Measurements from ENCODE around the gene CPNE5.

Gene CPNE5

DNA sequence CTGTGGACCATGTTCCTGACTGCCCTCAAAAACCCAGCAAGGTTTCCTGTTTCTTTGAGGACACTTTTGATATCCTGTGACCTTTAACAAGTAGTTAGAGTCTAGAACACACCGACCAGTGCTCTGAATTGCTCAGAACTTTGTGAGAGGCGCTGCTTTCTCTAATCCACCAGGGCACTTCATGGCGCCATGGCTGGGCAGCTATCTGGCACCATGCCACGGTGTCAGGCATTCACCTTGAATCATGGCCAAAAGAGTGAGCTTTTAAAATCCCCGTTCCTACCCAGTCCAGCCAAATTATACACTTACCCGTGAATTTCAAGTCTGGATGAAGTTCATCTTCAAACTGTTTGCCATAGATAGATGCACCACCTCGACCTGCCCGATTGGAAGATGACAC is 17.0 kb upstream of the CPNE5 start:
- DNase-seq, result no peak

DNA sequence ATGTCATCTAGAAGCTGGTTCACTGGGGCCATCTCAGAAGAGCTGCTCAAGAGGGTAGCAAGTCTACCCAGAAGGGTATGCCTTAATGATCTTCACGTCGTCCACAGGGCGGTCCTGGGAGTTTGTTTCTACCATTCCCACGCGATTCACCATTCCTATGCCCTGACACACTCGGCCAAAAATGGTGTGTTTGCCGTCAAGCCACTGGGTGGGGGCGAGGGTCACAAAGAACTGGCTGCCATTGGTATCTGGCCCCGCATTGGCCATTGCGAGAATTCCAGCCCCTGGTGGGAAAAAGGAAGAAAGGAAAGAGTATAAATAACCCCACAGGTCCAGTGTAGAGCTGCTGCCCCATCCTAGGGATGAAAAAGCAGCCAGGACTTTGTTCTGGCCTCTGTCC is 16.5 kb upstream of the CPNE5 start:
- DNase-seq, result no peak

DNA sequence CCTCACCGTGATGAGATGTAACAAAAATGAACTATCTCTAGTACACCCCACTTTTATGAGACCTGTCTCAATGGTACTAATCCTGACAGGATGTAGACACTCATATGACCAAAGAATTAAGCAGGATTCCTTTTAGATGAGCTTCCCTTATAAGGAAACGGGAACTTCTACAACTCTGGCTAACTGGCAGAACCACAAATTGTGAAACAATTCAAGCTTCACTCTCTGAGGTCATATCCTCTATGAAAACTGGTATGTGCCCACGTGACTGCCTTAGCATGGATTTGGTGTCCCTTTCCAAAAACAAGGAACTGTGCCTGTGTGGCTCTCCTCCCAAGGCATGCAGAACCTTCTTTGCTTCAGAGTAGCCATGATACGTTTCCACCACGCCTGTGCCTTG is 14.1 kb upstream of the CPNE5 start:
- no peak for DNase-seq

DNA sequence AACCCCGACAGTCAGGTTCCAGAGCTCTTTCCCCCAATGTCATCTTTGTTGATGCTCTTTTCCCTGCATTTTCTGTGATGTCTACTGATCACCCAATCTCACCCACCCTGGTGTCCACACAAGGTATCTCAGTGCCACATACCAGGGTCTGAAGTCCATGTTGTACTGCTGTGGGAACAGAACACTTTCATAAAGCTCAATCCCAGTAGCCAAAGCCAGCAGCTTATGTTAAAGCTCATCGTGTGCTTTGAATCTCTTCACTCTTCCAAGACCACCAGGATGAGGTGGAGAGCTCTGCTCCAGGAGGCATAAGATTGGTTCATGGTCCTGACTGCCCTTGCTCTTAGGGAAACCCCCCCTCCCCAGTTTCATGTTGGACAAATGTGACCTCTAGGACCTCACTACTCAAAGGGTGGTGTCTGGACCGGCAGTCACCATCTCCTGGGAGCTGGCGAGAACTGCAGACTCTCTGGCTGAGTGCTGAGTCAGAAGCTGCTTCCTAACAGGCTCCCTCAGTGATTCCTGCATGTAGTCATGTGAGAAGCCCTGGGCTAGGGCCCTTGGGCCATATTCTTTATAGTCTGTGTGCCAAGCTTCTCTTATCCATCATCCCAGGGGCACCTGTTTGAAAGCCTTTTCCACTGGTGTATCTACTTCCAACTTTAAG is 13.4 kb upstream of the CPNE5 start:
- DNase-seq, result no peak

DNA sequence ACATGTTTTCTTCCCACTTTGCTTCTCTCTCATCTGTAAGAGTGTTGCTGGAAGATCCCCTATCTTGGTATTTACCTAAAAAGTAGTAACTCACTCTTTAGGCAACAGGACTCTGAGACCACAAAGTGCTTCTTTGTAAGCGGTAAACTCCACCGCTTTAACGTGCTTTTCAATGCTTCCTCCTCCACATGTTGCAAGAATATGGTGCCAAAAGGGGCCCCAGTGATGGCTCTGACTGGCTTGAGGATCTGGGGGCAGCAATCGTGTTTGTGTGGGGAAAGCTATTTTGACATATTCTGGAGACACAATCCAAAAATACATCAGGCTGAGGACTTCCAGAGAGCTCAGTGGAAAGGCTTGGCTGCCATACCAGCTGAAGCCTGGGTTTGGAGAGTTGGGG is 12.4 kb upstream of the CPNE5 start:
- DNase-seq, result no peak

DNA sequence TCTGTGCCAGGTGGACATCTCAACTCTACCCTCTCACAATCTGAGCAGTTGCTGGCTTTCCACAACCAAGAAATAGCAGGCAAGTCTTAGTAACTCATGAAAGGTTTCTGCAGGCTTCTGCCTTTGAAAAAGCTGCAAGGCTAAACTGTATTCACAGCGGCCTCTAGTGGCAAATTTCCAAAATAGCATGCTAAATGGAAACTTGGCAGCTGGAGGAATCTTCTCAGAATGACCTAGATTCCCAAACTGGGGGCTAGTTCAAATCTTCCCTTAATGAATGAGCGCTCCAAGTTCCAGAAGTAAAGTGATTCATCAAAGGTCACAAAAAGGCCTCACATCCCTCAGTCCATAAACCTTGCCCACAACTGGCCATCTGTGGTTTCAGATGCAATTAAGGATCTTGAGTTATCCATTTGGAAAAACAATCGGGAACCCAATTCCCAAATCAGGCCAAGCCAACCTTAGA is 11.9 kb upstream of the CPNE5 start:
- no peak for DNase-seq

DNA sequence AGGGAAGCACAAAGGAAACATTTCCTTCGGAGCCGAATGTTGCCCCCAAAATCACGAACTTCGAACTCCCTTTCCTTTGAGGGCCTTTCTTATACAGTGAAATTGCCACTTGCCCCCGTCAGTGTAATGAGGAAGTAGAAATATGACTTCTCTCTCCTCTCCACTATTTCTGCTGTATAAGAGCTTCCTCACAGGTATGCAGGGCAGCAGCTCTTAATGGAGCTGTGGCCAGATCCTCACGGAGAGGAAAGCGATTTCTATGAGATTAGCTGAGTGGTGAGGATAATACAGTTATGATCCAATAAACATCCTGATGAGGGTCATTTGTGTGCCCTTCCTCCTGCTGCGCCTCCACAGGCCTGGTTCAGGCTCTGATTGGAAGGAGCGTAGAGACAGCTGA is 10.8 kb upstream of the CPNE5 start:
- no peak for DNase-seq

DNA sequence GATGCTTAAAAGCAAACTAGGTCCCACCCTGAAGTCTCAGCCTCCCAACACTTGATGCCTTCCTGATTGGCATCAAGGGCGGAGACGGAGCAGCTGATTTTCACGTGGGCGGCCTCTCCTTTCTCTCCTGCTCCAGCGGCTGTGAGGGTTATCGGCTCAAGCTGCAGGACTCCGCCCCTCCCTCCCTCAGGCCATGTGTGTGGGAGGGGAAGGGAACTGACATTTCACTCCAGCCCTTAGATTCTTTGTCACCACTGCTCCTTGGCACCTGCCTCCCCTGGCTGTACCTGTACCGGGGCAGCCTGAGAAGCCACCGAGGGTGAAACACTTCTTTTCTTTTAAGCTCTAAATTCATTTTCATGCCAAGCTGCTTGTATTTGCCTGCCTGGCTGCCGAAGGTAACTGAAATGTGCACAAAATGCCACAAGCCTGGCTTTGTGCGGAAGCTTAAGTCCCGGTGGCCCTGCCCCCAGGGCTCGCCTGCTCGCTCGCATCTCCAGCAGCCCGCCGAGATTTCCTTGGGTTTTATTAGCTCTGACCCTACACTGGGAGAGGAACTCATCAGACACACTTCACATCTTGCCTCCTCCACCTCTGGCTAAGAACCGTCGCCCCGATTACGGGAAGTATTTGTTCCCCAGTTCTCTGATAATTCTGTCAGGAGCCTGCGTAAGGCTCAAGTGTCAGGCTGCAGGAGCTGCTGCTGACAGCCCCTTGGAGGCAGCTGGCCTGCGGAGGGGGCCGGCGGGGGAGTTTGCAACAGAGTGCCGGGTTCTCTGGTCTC is 9.6 kb upstream of the CPNE5 start:
- DNase-seq, result no peak

DNA sequence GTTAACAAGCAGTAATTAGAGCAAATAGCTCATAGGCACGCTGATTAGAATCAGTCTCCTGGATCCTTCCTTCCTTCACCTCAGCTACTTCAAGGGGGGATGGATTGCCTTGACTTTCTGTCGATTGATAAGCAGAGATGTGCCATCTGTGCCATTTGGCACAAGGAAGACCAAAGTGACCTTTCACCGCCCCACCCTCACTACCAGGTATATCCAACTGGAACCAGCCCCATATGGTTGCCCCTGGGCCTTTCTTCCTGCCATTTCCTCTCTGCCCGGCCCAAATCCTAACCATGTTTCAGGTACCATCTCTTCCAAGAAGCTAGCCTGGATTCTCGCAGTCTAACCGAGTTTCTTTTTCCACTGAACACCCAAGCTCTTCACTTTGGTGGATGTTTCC is 8.7 kb upstream of the CPNE5 start:
- no peak for DNase-seq

DNA sequence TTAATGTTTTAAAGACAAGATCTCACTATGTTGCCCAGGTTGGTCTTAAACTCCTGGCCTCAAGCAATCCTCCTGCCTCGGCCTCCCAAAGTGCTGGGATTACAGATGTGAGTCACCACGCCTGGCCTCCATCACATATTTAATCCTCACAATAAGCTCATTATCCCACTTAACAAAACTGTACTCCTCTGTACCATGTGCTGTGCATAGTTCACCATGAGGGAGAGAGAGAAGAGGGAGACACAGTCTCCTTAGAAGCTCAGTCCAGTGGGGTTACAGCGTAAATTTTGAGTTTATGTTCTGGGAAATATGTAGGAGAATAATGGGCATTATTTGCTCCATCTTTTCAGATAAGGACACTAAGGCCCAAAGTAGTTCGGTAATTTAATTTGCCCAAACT is 7.9 kb upstream of the CPNE5 start:
- DNase-seq, result no peak

DNA sequence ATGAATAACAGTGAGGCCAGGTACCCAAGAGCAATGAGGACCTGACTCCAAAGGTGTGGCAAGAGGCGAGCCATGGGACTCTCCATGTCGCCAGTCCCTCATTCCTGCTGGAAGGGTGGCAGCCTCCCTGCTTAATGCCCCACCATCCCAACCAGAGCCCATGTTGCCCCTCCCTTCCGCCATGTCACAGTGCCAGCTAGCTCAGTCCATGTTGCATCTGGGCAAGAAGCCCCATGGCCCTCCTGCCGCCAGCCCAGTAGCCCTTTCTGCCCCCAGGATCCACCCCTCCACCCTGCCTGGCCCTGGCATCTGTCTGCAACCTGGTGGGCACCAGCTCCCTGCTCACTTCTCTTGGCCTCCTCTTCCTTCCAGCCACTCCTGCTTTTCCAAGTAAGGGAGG is 6.0 kb upstream of the CPNE5 start:
- DNase-seq, result no peak

DNA sequence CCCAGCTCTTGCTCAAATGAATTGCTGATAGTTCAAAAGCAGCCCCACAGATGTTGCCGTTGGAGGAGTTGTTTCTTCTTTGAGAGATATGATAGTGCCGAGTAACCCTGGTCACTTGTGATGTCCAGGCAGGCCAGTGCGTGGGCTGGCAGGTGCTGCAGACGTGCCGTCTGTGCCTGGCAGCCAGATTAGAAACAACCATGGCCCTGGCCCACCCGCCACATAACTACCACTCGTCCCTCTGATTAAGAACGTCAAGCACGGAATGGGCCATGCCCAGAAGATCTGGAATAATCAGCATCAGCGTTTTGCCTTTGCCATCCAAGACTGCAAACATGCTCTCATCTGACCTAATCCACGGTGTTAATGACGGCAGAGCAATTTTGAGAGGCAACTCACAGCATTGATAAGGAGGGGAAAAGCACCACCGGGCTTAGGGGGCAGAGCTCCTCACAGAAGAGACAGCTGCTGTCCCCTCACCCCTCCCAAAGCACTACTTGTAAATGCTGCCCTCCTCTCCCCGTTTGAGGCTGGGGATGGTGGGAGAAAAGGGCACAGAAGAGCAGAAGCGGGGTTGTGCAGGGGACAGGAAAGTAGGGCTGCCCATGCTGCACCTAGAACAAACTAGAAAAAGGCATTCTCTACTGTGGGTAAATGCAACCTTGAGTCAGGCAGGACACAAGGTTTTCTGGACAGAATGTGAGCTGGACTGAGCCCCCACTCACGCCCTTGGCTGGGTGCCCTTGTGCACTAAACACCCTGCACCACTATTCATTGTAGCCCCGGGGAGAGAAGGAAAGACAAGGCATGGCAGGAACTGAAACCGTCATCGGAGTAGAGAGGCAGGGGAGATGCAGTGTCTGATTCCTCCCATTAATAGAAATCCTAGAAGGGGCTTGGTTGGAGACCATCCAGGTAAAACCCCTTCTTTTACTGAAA is 5.3 kb upstream of the CPNE5 start:
- DNase-seq, result no peak

DNA sequence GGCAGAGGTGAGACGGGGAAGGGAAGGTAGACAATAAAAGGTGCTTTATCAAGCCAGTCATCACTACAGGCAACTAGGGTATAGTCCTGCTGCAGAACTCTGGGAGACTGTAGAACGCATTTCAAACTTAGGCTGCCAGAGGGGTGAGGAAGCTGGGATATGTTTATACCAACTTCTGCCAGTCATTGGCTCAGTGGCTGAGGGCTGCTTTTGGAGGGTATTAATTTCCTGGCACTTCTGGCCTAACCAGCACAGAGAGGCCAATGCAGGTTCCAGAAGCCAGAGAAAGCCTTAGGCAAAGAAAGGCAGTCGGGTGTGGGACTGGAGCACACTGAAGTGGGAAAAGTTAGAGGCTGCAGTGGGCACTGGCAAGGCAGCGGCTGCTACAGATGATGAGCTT is 3.9 kb upstream of the CPNE5 start:
- no peak for DNase-seq

DNA sequence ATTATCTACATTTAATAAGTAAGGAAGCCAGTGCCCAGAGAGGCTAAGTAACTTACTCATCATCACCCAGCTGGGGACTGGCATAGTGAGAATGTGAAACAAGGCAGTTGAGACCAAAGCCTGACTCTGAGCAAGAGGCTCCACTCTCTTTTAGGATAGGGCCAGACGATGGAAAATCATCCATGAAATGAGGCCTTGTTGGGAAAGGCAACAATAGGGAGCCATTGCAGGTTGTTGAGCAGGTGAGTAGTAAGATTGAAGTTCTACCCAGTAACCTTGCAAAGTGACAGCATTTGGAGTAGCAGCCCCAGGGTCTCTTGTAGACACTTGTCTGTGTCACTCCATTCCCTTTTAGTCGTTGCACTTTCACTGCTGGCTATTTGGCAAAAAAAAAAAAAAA is 2.5 kb upstream of the CPNE5 start:
- DNase-seq, result no peak

DNA sequence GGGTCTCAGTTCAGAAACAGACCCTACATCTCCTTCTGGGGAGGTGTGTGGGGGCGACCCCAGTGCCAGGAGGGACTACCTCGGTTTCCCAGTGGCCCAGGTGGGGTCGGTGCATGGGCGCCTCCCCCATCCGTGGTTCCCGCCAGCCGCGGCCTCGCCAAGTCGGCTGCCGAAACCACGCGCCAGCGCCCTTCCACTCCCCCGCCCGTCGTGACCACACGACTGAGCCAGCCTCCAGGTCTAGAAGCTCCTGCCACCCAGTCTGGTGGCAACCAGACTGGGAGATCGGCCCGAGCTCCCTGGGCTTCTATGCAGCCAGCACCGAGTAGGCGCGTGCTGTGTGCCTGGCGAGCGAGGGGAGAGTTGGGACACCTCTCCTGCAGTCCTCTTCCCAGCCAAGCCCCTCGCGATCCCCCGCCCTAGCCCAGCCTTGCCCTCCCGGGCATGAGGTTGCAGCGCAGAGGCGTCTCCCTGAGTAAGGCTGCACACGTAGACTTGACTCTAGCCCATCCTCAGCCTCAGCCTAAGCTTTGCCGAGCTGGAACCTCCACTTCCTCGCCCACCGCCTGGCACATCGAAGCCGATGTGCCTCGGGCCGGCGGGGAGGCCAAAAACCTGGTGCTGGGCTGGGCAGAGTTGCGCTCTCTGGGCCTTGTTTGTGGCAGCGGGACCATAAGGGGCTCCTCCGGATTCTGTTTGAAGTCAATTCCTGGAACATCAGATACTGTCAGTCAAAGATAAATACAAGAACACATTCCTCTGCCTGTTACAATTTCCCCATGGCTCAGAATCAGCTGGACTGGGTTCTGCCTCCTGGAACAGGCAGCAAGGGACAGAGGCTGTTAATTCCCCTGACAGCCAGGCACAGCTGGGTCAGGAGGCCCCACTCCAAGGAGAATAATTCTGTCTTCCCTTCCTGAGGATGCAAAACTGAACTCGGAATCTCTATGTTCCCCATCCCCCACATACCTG is 1.5 kb upstream of the CPNE5 start:
- no peak for DNase-seq

DNA sequence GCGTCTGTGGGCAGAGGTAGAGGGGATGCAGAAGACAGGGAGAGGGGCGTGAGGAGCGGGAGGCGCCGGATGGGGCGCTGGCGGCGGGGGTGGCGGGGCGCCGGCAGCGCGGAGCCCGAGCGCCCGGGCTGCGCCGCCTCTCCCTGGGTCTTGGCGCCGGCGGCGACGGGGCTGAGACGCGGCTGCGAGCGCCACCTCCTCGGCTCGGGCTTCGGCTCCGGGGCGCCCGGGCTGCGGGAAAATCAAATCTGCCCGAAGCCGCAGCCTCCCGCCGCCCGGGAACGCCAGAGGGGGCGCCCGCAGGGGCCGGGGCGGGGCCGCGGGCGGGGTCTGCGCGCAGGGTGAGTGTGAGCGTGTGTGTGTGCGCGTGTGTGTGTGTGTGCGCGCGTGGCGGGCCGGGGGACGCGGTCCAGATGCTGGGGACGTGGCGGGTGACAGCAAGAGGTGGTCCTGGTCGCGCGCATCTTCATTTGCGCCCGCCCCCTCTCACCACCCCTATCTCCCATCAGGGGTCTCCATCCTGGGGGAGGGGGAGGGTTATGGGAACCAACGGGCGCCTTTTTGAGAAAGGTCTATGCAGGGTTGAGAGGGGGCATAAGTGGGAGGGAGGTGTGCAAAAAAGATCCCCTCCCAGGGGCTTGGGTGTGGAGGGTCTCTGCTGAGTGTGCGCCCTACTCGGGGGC is 646 bp upstream of the CPNE5 start:
- DNase-seq, result no peak

DNA sequence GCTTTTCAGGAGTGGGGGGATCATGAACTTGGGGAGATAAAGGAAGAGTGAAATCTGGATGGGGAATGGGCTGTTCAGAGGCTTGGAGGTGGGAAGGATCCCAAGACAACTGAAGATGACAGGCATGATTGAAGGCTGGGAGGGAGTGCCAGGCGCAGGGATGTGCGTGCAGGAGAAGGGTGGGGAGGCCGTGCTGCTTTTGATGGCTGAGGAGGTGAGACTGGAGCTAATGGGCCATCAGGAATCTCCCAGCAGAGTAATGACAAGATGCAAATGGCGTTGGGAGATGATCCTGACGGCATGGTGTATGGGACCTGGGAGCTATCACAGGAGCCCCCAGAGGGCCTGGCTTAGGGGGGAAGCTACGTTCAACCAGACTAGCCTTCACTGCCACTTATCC is 1.6 kb downstream of the CPNE5 start:
- no peak for DNase-seq

DNA sequence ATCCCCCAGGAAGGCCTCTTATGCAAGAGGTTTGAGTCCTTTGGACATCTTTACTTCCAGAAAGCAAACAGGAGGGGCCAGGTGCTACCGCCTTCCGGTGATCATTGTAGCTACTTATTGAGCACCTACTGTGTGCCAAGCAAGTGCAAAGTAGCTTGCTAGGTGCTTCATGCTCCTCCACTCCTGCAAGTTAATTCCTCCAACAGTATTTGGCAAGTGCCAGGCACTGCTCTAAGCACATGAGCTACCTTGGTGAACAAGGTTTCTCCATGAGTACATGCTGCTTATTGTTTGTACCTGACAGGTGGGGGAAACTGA is 2.3 kb downstream of the CPNE5 start:
- DNase-seq, result no peak

DNA sequence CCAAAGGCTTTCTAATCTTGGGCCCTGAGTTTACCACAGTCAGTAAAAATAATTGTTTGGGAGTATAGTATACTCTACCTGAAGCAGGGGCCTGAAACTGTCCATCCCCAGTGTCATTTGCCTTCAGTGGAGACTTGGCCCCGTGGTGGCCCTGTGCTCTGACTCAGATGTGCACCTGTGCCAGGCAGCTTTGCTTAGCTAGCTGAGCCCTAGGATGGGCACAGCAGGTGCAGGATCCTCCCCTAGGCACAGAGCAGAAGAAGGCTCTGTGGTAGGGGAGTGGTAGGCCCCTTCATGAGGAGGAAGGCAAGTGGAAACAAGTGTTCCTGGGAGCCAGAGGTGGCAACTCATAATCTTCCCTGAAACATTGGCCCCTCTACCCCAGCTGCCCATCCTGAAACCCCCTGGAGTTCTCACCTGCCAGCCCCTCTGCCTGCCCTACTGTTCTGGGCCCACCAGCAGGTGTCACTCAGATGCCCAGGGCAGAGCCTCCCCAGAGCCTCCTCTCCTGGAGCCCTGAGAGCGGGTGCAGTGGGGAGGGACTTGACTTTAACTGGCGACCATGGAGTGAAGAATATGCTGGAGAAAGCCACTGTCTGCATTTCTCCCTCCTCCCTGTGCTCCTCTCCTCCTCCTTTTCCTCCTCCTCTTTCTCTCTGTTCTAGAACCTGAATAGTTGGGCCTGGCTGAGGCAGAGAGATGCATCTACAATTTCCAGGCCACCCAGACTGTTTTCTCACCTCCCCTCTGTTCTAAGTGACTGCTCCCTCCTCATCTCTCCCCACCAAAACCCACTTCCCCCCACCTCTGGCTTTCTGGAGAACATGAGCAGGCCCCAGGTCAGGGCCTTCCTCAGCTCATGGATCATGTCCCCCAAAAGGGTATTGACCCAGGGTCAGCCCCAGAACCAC is 2.9 kb downstream of the CPNE5 start:
- no peak for DNase-seq

DNA sequence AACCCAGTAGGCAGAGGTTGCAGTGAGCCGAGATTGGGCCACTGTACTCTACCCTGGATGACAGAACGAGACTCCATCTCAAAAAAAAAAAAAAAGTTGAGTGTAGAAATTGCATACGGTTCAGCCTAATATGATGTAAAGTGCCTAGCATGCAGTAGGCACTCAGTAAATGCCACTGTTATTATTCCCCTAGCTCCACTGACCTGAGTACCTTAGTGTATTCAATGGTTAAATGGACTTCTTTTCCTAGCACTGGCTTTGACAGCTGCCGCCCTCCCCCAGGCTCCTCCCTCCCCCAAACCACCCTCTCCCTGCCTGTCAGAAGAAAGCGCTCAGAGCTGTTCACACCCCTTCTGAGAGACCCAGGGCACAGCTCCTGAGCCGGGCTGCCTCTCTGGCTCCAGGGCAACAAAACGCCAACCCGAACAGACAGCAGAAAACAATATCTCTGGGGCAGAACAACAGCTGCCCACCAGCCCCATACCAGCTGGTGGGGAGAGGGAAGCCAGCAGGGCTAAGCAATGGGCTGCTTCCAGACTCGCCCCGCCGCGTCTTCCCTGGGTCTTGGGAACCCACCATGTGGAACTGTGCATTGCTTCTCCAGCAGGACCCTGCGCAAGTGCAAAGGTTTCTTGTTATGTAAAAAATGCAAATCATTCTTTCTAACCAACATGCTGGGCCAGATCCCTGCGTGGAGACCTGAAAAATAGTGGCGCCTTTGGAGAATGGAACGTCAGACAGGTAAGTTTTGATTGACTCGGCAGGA is 4.5 kb downstream of the CPNE5 start:
- no peak for DNase-seq
